ENCODE results near the gene MOCOS. TPM values are rescaled to one million over a fixed set of nuclear protein-coding genes. Genes with fewer than 3 reads are reported as not detected.
"Not testable (repeated sequence)": the region's sequence is repeated elsewhere in the genome, so short reads cannot be mapped to it uniquely, and the experiment has no call there.

Gene MOCOS
- total and polyA plus RNA-seq, 2 donors (not counting 1 experiment from before 2014, with no cell fraction given) = 0.01 to 0.05 TPM

DNA sequence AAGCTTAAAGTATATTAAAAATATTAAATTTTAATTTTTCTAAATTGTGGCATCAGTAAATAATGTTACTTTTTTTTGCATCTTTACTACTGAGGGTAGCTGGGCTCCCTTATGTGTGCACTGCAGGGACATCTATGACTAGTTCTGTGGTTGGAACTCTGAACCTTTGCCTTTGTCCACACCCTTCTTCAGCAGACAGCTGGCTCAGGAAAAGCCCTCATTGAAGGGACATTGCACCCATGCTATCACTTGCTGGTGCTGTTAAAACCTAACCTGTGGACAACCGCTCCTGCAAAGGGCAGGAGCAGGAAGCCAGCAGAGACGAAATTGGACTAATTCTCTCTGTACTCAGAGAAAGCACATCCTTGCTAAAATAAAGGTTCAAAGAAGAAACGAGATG is 30.1 kb downstream of the MOCOS start:
- intact Hi-C loops (cut with micrococcal nuclease) = no loop called here

DNA sequence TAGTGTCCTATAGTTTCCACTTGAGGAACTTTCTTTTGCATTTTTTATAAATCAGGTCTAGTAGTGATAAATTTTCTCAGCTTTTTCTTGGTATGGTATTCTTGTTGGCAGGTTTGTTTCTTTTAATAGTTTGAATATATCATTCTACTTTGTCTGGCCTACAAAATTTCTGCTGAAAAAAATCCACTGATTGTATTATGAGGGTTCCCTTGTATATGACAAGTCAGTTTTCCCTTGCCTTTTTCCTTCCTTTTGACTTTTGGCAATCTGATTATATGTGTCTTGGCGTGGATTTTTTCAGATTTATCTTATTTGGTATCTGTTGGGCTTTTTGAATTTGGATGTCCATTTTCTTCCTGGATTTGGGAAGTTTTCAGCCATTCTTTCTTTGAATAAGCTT is 41.9 kb downstream of the MOCOS start:
- H3K9me3 Mint-ChIP-seq (ENCODE audit: insufficient read depth) = peaks cover 24% of the 10 kb centered on the region
- H3K27ac Mint-ChIP-seq = no peak overlapping the region
- H3K9ac ChIP-seq (ENCODE audit: low read length) = no peak overlapping the region
- no peaks in the 10 kb centered on the region for H4K20me1 ChIP-seq (ENCODE audit: control insufficient read depth, insufficient read depth, low read length, poor library complexity, severe bottlenecking)
- no peak overlapping the region for H3K27ac ChIP-seq (ENCODE audit: low read length in 2 of 2)
- peaks cover 14% of the 10 kb centered on the region for H3K27me3 Mint-ChIP-seq
- CTCF ChIA-PET = no interaction called here
- no peaks in the 10 kb centered on the region for H3K36me3 ChIP-seq (replicated peaks in 1 of 2; ENCODE audit: control extremely low read depth in 1 of 2, control insufficient read depth in 1 of 2, extremely low read depth in 1 of 2, insufficient read depth in 2 of 2, low read length in 1 of 2)
- H3K4me2 ChIP-seq (replicated peaks; ENCODE audit: low read depth, low read length, poor library complexity, severe bottlenecking) = no peak overlapping the region
- H3K9me3 ChIP-seq (ENCODE audit: control extremely low read depth in 1 of 3, control insufficient read depth in 2 of 3, insufficient read depth in 1 of 3, low read length in 2 of 3) = peaks cover 2 to 23% (median 21%) of the 10 kb centered on the region in 3 donors
- DNase-seq = no peak
- intact Hi-C loops (cut with micrococcal nuclease) = no loop called here
- H3K27me3 ChIP-seq (replicated peaks in 1 of 4; ENCODE audit: control extremely low read depth in 1 of 4, control insufficient read depth in 3 of 4, insufficient read depth in 4 of 4, low read length in 3 of 4) = no peaks in the 10 kb centered on the region
- no peak overlapping the region for H2AFZ ChIP-seq (ENCODE audit: insufficient read depth, low read depth, low read length, poor library complexity, severe bottlenecking)
- H3K4me3 Mint-ChIP-seq = no peak overlapping the region
- no peak overlapping the region for H3K4me3 ChIP-seq (ENCODE audit: control extremely low read depth in 1 of 5, extremely low read depth in 1 of 5, insufficient read depth in 1 of 5, low read depth in 2 of 5, low read length in 4 of 5)
- H3K4me1 ChIP-seq (ENCODE audit: control insufficient read depth in 2 of 2, insufficient read depth in 2 of 2, low read length in 2 of 2) = no peaks in the 10 kb centered on the region
- TF ChIP-seq, protein P1, sequence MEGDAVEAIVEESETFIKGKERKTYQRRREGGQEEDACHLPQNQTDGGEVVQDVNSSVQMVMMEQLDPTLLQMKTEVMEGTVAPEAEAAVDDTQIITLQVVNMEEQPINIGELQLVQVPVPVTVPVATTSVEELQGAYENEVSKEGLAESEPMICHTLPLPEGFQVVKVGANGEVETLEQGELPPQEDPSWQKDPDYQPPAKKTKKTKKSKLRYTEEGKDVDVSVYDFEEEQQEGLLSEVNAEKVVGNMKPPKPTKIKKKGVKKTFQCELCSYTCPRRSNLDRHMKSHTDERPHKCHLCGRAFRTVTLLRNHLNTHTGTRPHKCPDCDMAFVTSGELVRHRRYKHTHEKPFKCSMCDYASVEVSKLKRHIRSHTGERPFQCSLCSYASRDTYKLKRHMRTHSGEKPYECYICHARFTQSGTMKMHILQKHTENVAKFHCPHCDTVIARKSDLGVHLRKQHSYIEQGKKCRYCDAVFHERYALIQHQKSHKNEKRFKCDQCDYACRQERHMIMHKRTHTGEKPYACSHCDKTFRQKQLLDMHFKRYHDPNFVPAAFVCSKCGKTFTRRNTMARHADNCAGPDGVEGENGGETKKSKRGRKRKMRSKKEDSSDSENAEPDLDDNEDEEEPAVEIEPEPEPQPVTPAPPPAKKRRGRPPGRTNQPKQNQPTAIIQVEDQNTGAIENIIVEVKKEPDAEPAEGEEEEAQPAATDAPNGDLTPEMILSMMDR (IDR thresholded peaks at IDR 0.05) = no peak
- no peak for TF ChIP-seq EZH2 (IDR thresholded peaks at IDR 0.05; ENCODE audit: borderline replicate concordance, insufficient read depth, low read depth, low read length, poor library complexity, severe bottlenecking)
- no peaks in the 10 kb centered on the region for H3K79me2 ChIP-seq (ENCODE audit: control insufficient read depth, insufficient read depth, low read length)
- no CpG with 5 or more reads among the region's 1 CpG for WGBS (ENCODE audit: insufficient coverage)
- no peaks in the 10 kb centered on the region for H3K4me1 Mint-ChIP-seq
- POLR2A ChIA-PET = no interaction called here
- ATAC-seq (ENCODE audit: low read depth) = no peak

More for the DNA sequence above, 30.1 kb downstream of the MOCOS start:
- no peak for TF ChIP-seq EZH2 (IDR thresholded peaks at IDR 0.05; ENCODE audit: borderline replicate concordance, insufficient read depth, low read depth, low read length, poor library complexity, severe bottlenecking)
- TF ChIP-seq, protein P1 (IDR thresholded peaks at IDR 0.05) = no peak
- Histone ChIP-seq H2AFZ (ENCODE audit: insufficient read depth, low read depth, low read length, poor library complexity, severe bottlenecking) (no peak overlapping the region), H4K20me1 (ENCODE audit: control insufficient read depth, insufficient read depth, low read length, poor library complexity, severe bottlenecking) (no peaks in the 10 kb centered on the region), H3K27me3 (replicated peaks in 1 of 4; ENCODE audit: control extremely low read depth in 1 of 4, control insufficient read depth in 3 of 4, insufficient read depth in 4 of 4, low read length in 3 of 4) (no peaks in the 10 kb centered on the region), H3K9me3 (ENCODE audit: control extremely low read depth in 1 of 3, control insufficient read depth in 2 of 3, insufficient read depth in 1 of 3, low read length in 2 of 3) (peaks cover 0 to 5% (median 0%) of the 10 kb centered on the region in 3 donors), H3K27ac (ENCODE audit: low read length in 2 of 2) (no peak overlapping the region), H3K4me3 (ENCODE audit: control extremely low read depth in 1 of 5, extremely low read depth in 1 of 5, insufficient read depth in 1 of 5, low read depth in 2 of 5, low read length in 4 of 5) (no peak overlapping the region), H3K36me3 (replicated peaks in 1 of 2; ENCODE audit: control extremely low read depth in 1 of 2, control insufficient read depth in 1 of 2, extremely low read depth in 1 of 2, insufficient read depth in 2 of 2, low read length in 1 of 2) (no peaks in the 10 kb centered on the region), H3K79me2 (ENCODE audit: control insufficient read depth, insufficient read depth, low read length) (no peaks in the 10 kb centered on the region), H3K4me1 (ENCODE audit: control insufficient read depth in 2 of 2, insufficient read depth in 2 of 2, low read length in 2 of 2) (no peaks in the 10 kb centered on the region), H3K9ac (ENCODE audit: low read length) (no peak overlapping the region), H3K4me2 (replicated peaks; ENCODE audit: low read depth, low read length, poor library complexity, severe bottlenecking) (no peak overlapping the region)
- Mint-ChIP-seq H3K4me1 (no peaks in the 10 kb centered on the region), H3K27ac (no peak overlapping the region), H3K27me3 (peaks cover 9% of the 10 kb centered on the region), H3K9me3 (ENCODE audit: insufficient read depth) (no peaks in the 10 kb centered on the region), H3K4me3 (no peak overlapping the region)
- WGBS (ENCODE audit: insufficient coverage) = no CpG with 5 or more reads among the region's 3 CpGs
- ChIA-PET POLR2A (no interaction called here), CTCF (no interaction called here)
- DNase-seq (no peak), ATAC-seq (ENCODE audit: low read depth) (no peak)

DNA sequence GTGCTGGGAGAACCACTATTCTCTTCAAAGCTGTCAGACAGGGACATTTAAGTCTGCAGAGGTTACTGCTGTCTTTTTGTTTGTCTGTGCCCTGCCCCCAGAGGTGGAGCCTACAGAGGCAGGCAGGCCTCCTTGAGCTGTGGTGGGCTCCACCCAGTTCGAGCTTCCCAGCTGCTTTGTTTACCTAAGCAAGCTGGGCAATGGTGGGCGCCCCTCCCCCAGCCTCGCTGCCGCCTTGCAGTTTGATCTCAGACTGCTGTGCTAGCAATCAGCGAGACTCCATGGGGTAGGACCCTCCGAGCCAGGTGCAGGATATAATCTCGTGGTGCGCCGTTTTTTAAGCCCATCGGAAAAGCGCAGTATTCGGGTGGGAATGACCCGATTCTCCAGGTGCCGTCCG is 53.2 kb downstream of the MOCOS start:
- H2AFZ ChIP-seq (ENCODE audit: insufficient read depth, low read depth, low read length, poor library complexity, severe bottlenecking); DNase-seq; H3K27ac ChIP-seq (ENCODE audit: low read length in 2 of 2); H3K4me2 ChIP-seq (replicated peaks; ENCODE audit: low read depth, low read length, poor library complexity, severe bottlenecking); H3K79me2 ChIP-seq (ENCODE audit: control insufficient read depth, insufficient read depth, low read length); H3K27me3 ChIP-seq (replicated peaks in 1 of 4; ENCODE audit: control extremely low read depth in 1 of 4, control insufficient read depth in 3 of 4, insufficient read depth in 4 of 4, low read length in 3 of 4); CTCF ChIA-PET; H3K4me3 ChIP-seq (ENCODE audit: control extremely low read depth in 1 of 5, extremely low read depth in 1 of 5, insufficient read depth in 1 of 5, low read depth in 2 of 5, low read length in 4 of 5); H4K20me1 ChIP-seq (ENCODE audit: control insufficient read depth, insufficient read depth, low read length, poor library complexity, severe bottlenecking); H3K9me3 Mint-ChIP-seq (ENCODE audit: insufficient read depth); POLR2A ChIA-PET; H3K9ac ChIP-seq (ENCODE audit: low read length); ATAC-seq (ENCODE audit: low read depth); H3K4me1 Mint-ChIP-seq; H3K4me1 ChIP-seq (ENCODE audit: control insufficient read depth in 2 of 2, insufficient read depth in 2 of 2, low read length in 2 of 2); H3K27ac Mint-ChIP-seq; H3K9me3 ChIP-seq (ENCODE audit: control extremely low read depth in 1 of 3, control insufficient read depth in 2 of 3, insufficient read depth in 1 of 3, low read length in 2 of 3); intact Hi-C loops (cut with micrococcal nuclease); H3K36me3 ChIP-seq (replicated peaks in 1 of 2; ENCODE audit: control extremely low read depth in 1 of 2, control insufficient read depth in 1 of 2, extremely low read depth in 1 of 2, insufficient read depth in 2 of 2, low read length in 1 of 2); H3K4me3 Mint-ChIP-seq: not testable (repeated sequence)
- peaks cover 29% of the 10 kb centered on the region for H3K27me3 Mint-ChIP-seq
- no CpG with 5 or more reads among the region's 15 CpGs for WGBS (ENCODE audit: insufficient coverage)
